GM12872 (cell line): ENCODE data around the gene MAP3K7CL.

Experiments
- CTCF ChIP-seq: IDR thresholded peaks from 3 replicates; pipeline ENCODE4 v1.5.1; 2011; ENCODE audit warnings: low read depth, mild to moderate bottlenecking, low read length, moderate library complexity; ENCODE audit not compliant: insufficient read depth

MAP3K7CL gene

GRCh38 chr21:29117372-29117955 is 13.0 kb upstream of the MAP3K7CL start:
- no peak for TF ChIP-seq CTCF

- TF ChIP-seq CTCF: no peak
Observed at GRCh38 chr21:29121759-29122158, 8.7 kb upstream of the MAP3K7CL start.

- TF ChIP-seq CTCF: no peak
Observed at GRCh38 chr21:29124645-29125044, 5.8 kb upstream of the MAP3K7CL start.

GRCh38 chr21:29125191-29125590 is 5.3 kb upstream of the MAP3K7CL start:
- TF ChIP-seq CTCF: peak; percentile 28; the same call in 1 of the 3 replicates

GRCh38 chr21:29125979-29126378 is 4.5 kb upstream of the MAP3K7CL start:
- no peak for TF ChIP-seq CTCF

- TF ChIP-seq CTCF: no peak
Observed at GRCh38 chr21:29133241-29133640, 2.8 kb downstream of the MAP3K7CL start.

GRCh38 chr21:29133796-29134195 is 3.4 kb downstream of the MAP3K7CL start:
- TF ChIP-seq CTCF: no peak
